MM.1S (cell line): Measurements from ENCODE around the gene SERPINB1.

Experiments
- EZH2 ChIP-seq: fragments of 300-600 bp; sonication (generic); optimal IDR thresholded peaks from 2 replicates; pipeline ENCODE3; 2017; ENCODE audit warnings: low read depth, mild to moderate bottlenecking, antibody characterized with exemption, low read length, mixed read lengths
- EZH2phosphoT487 ChIP-seq: fragments of 300-600 bp; sonication (generic); IDR thresholded peaks from 2 replicates; pipeline ENCODE4 v1.6.1; 2018; ENCODE audit warnings: antibody characterized with exemption, low read length
- TF ChIP-seq, protein P1 (sequence below): fragments of 300-600 bp; sonication (generic); IDR thresholded peaks from 2 replicates; pipeline ENCODE4 v1.5.1; 2016; ENCODE audit warnings: antibody characterized with exemption, low read length, mixed read lengths

GRCh38 chr6:2865270-2865669 lies 23.6 kb upstream of the SERPINB1 start:
- TF ChIP-seq EZH2phosphoT487 = no peak
- TF ChIP-seq, protein P1, sequence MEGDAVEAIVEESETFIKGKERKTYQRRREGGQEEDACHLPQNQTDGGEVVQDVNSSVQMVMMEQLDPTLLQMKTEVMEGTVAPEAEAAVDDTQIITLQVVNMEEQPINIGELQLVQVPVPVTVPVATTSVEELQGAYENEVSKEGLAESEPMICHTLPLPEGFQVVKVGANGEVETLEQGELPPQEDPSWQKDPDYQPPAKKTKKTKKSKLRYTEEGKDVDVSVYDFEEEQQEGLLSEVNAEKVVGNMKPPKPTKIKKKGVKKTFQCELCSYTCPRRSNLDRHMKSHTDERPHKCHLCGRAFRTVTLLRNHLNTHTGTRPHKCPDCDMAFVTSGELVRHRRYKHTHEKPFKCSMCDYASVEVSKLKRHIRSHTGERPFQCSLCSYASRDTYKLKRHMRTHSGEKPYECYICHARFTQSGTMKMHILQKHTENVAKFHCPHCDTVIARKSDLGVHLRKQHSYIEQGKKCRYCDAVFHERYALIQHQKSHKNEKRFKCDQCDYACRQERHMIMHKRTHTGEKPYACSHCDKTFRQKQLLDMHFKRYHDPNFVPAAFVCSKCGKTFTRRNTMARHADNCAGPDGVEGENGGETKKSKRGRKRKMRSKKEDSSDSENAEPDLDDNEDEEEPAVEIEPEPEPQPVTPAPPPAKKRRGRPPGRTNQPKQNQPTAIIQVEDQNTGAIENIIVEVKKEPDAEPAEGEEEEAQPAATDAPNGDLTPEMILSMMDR = no peak
- no peak for TF ChIP-seq EZH2
